ENCODE results near the gene SEC22C.

Gene SEC22C

GRCh38 chr3:42519568-42519962 lies 62.2 kb downstream of the SEC22C start:
- TF ChIP-seq CTCF (IDR thresholded peaks at IDR 0.05; ENCODE audit: insufficient read depth, low read length, missing control alignments) = no peak
- no peak overlapping the region for H3K4me3 ChIP-seq (ENCODE audit: low read depth, low read length)
- DNase-seq (ENCODE audit: low read depth, low spot score) = no peak
- POLR2A ChIA-PET = no interaction called here
- CTCF ChIA-PET = no interaction called here

GRCh38 chr3:42518800-42519567 lies 62.8 kb downstream of the SEC22C start:
- POLR2A ChIA-PET = no interaction called here
- CTCF ChIA-PET = no interaction called here

GRCh38 chr3:42517117-42517516 lies 64.7 kb downstream of the SEC22C start:
- no peak for DNase-seq (ENCODE audit: low read depth, low spot score)
- no peak for TF ChIP-seq CTCF (IDR thresholded peaks at IDR 0.05; ENCODE audit: insufficient read depth, low read length, missing control alignments)
- POLR2A ChIA-PET = no interaction called here
- no peak overlapping the region for H3K4me3 ChIP-seq (ENCODE audit: low read depth, low read length)
- CTCF ChIA-PET = interaction anchor here (0.9 to 1.5 kb wide), 2 partner anchors 18 to 20 kb away, joined by 3 to 4 read pairs; no protein-coding TSS in a partner anchor

More at GRCh38 chr3:42518800-42519567, 62.8 kb downstream of the SEC22C start:
- no peak for TF ChIP-seq CTCF (IDR thresholded peaks at IDR 0.05; ENCODE audit: insufficient read depth, low read length, missing control alignments)
- no peak for DNase-seq (ENCODE audit: low read depth, low spot score)
- H3K4me3 ChIP-seq (ENCODE audit: low read depth, low read length) = no peak overlapping the region

- ChIA-PET POLR2A (no interaction called here), CTCF (interaction anchor here (0.9 to 1.5 kb wide), 3 partner anchors 19 to 267 kb away, joined by 3 to 4 read pairs (median 4); no protein-coding TSS in a partner anchor)
- no peak for DNase-seq (ENCODE audit: low read depth, low spot score)
- no peak overlapping the region for H3K4me3 ChIP-seq (ENCODE audit: low read depth, low read length)
- TF ChIP-seq CTCF (IDR thresholded peaks at IDR 0.05; ENCODE audit: insufficient read depth, low read length, missing control alignments) = no peak
Measured at GRCh38 chr3:42516443-42516842, 65.3 kb downstream of the SEC22C start.

GRCh38 chr3:42515976-42516375 lies 65.8 kb downstream of the SEC22C start:
- no peak for DNase-seq (ENCODE audit: low read depth, low spot score)
- TF ChIP-seq CTCF (IDR thresholded peaks at IDR 0.05; ENCODE audit: insufficient read depth, low read length, missing control alignments) = no peak
- CTCF ChIA-PET = interaction anchor here (0.9 to 1.5 kb wide), 2 partner anchors 21 to 267 kb away, joined by 3 to 4 read pairs; no protein-coding TSS in a partner anchor
- POLR2A ChIA-PET = no interaction called here
- H3K4me3 ChIP-seq (ENCODE audit: low read depth, low read length) = no peak overlapping the region

- POLR2A ChIA-PET = no interaction called here
- TF ChIP-seq CTCF (IDR thresholded peaks at IDR 0.05; ENCODE audit: insufficient read depth, low read length, missing control alignments) = no peak
- CTCF ChIA-PET = interaction anchor here (0.9 kb wide), 1 partner anchor 266 kb away, joined by 4 read pairs; no protein-coding TSS in a partner anchor
- H3K4me3 ChIP-seq (ENCODE audit: low read depth, low read length) = no peak overlapping the region
- no peak for DNase-seq (ENCODE audit: low read depth, low spot score)
Measured at GRCh38 chr3:42515391-42515916, 66.3 kb downstream of the SEC22C start.
